H1 (cell line): ENCODE results near the gene PPP1R14B. TPM values are rescaled to one million over a fixed set of nuclear protein-coding genes. Genes with fewer than 3 reads are reported as not detected.

Source experiments
- RFX5 ChIP-seq: IDR thresholded peaks from 2 replicates; pipeline ENCODE4 v1.6.1; 2011; ENCODE audit warnings: low read depth, low read length, improper control_type of control experiment, borderline replicate concordance
- polyA plus RNA-seq, 7 experiments: library from polyadenylated mRNA; depleted of rRNA in 3 of 7; stranded (reverse) in 5 of 7; unstranded in 2 of 7; fragments of >200 nt in 5 of 7; fragments of 200-250 nt in 2 of 7; gene quantifications; 1 replicate in 5 of 7; 2 replicates in 1 of 7; 4 replicates in 1 of 7; pipeline versions ENCODE4 v1.2.1 to v1.2.3, GENCODE V29; 2011 to 2013; ENCODE audit warnings: missing spikeins in 2 of 7, mixed read lengths in 2 of 7
- total RNA-seq: library from RNA; stranded (reverse); fragmentation: NEBNext Ultra II Directional; extraction: Animal tissue kit (Norgen Biotek cat#: 25700); gene quantifications from 2 replicates; pipeline ENCODE4 v1.2.1, GENCODE V29; 2021

Gene PPP1R14B
- total and polyA plus RNA-seq, 2 of the 8 experiments (the other 6 are each of a cell fraction or from before 2014, with no cell fraction given): 265 to 419 TPM

GRCh38 chr11:64255135-64256128, 8.7 kb upstream of the PPP1R14B start (continued):
- TF ChIP-seq RFX5: no peak
